Smooth muscle cell (in vitro differentiated cells): ENCODE data around the gene COL4A6. TPM values are rescaled to one million over a fixed set of nuclear protein-coding genes. Genes with fewer than 3 reads are reported as not detected.
A peak's percentile ranks its signal among the peaks of the same experiment; 100 is the strongest.

Source experiments
- DNase-seq: peaks from one replicate; lab custom pipeline; 2025; ENCODE audit not compliant: unreplicated experiment; lab: John Stamatoyannopoulos, UW
- H2AFZ ChIP-seq: fragments of 200-600 bp; sonication (generic); 2 replicates; pipeline ENCODE4 v1.6.0; 2016; ENCODE audit warnings: antibody characterized with exemption, low read depth, mild to moderate bottlenecking
- H3F3A ChIP-seq: fragments of 200-600 bp; sonication (generic); 2 replicates; pipeline ENCODE4 v1.6.0; 2017; ENCODE audit warnings: antibody characterized with exemption, low read depth
- H3K27ac ChIP-seq: fragments of 200-600 bp; sonication (generic); 2 replicates; pipeline ENCODE4 v1.5.1; 2016; ENCODE audit warnings: low read depth, mild to moderate bottlenecking
- H3K27me3 ChIP-seq: fragments of 200-600 bp; sonication (generic); 2 replicates; pipeline ENCODE4 v1.6.1; 2016; ENCODE audit warnings: low read depth, mild to moderate bottlenecking
- H3K36me3 ChIP-seq: fragments of 200-600 bp; sonication (generic); 2 replicates; pipeline ENCODE4 v1.5.1; 2016; ENCODE audit warnings: low read depth
- H3K4me1 ChIP-seq: fragments of 200-600 bp; sonication (generic); 2 replicates; pipeline ENCODE4 v1.5.1; 2016; ENCODE audit warnings: low read depth
- H3K4me2 ChIP-seq: fragments of 200-600 bp; sonication (generic); 2 replicates; pipeline ENCODE4 v1.6.0; 2016; ENCODE audit warnings: mild to moderate bottlenecking
- H3K4me3 ChIP-seq: fragments of 200-600 bp; sonication (generic); 2 replicates; pipeline ENCODE4 v1.5.1; 2016; ENCODE audit warnings: mild to moderate bottlenecking
- H3K79me2 ChIP-seq: fragments of 200-600 bp; sonication (generic); 2 replicates; pipeline ENCODE4 v1.6.0; 2016; ENCODE audit warnings: low read depth, mild to moderate bottlenecking
- H3K9ac ChIP-seq: fragments of 200-600 bp; sonication (generic); 2 replicates; pipeline ENCODE4 v1.6.0; 2016; ENCODE audit warnings: low read depth
- H3K9me3 ChIP-seq: fragments of 200-600 bp; sonication (generic); replicated peaks from 2 replicates; pipeline ENCODE4 v1.5.1; 2016; ENCODE audit warnings: low read depth
- H4K20me1 ChIP-seq: fragments of 200-600 bp; sonication (generic); 2 replicates; pipeline ENCODE4 v1.6.0; 2016; ENCODE audit warnings: low read depth
- CTCF ChIP-seq: fragments of 200-600 bp; sonication (generic); IDR thresholded peaks from 2 replicates; pipeline ENCODE4 v1.5.1; 2017; ENCODE audit warnings: borderline replicate concordance, mild to moderate bottlenecking, antibody characterized with exemption; ENCODE audit not compliant: insufficient read depth, poor library complexity, severe bottlenecking
- WGBS: methylation state at CpG from one replicate; pipeline ENCODE4 v1.1.7; 2016; ENCODE audit warnings: low lambda C conversion rate; 5-methylcytosine and 5-hydroxymethylcytosine counted together
- polyA plus RNA-seq: library from polyadenylated mRNA; unstranded; fragments of >200 nt; fragmentation: Nextera tagmentation; extraction: Ambion mirVana; gene quantifications from 2 replicates; pipeline ENCODE4 v1.2.1, GENCODE V29; 2016
- total RNA-seq: library from RNA; depleted of rRNA; stranded (reverse); fragments of >200 nt; gene quantifications from 2 replicates; pipeline ENCODE4 v1.2.3, GENCODE V29; 2014

The COL4A6 gene
- total and polyA plus RNA-seq, 2 experiments from 2014 or later = 10.2 to 15.1 TPM

DNA sequence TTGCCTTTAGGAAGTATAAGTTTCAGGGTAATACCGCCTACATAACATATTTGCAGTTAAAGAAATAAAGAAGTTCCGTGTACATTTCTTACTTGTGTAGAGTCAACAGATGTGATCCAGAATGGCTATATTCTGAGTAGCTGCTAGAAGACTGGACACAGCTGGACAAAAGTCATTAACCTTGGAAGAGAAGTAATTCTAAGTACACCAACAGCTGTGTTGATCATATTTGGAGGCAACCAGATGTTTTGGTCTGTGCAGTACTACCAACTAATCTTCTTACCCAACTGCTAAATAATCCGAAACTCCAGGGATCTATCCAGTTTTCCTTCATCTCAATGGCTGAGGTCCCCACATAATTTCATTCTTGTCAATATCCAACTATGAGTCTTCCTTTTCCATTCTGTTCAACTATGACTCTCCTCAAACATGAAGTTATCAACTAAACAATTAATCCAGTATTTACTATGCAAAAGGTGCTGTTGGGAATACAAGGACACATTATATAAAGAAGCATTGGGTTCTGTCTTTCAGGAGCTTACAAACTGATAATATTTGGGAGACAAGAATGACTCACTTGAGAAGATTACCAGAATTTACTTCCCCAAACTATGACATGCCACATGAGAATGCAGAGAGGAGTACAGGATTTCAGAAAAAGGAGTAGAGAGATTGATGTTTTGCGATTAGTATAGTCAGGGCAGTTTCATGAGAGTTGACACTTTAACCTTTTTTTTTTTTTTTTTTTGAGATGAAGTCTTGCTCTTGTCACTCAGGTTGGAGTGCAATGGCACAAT is 78.2 kb downstream of the COL4A6 start:
- H3K9me3 ChIP-seq = no peaks in the 10 kb centered on the region
- peak overlapping the region; percentile 68 for H3K27ac ChIP-seq
- H3K9ac ChIP-seq = no peak overlapping the region
- 63% methylated on average over 4 of the region's 4 CpGs for WGBS
- H3K4me3 ChIP-seq = no peak overlapping the region
- no peaks in the 10 kb centered on the region for H4K20me1 ChIP-seq
- peaks cover 10% of the 10 kb centered on the region for H3K4me1 ChIP-seq
- H3F3A ChIP-seq = no peaks in the 10 kb centered on the region
- H2AFZ ChIP-seq = no peak overlapping the region
- H3K4me2 ChIP-seq = peak overlapping the region; percentile 63
- no peak for TF ChIP-seq CTCF
- H3K27me3 ChIP-seq = no peaks in the 10 kb centered on the region
- no peaks in the 10 kb centered on the region for H3K79me2 ChIP-seq
- H3K36me3 ChIP-seq = no peaks in the 10 kb centered on the region
- DNase-seq = no peak

DNA sequence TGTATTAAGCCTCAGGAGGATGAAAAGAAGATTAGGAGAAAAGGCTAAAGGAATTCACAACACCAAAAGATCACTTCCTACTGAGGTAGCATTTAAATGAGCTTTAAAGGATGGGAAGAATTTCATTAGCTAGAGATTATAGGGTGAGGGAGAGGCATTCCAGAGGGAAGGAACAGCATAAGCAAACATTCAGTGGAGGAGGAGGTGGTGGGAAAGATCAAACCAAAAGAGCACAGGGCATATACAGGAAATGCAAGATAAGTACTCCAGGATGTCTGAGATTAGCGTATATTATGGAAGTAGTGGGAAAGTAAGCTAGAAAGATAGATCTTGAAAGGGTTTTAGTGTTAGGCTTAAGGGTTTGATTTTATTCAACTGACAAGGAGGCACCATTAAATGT is 84.8 kb downstream of the COL4A6 start:
- 30% methylated on average over 1 of the region's 1 CpG for WGBS
- Histone ChIP-seq H2AFZ (no peak overlapping the region), H4K20me1 (no peaks in the 10 kb centered on the region), H3K4me2 (no peak overlapping the region), H3K36me3 (no peaks in the 10 kb centered on the region), H3F3A (no peaks in the 10 kb centered on the region), H3K79me2 (no peaks in the 10 kb centered on the region), H3K27me3 (no peaks in the 10 kb centered on the region), H3K4me3 (no peak overlapping the region), H3K27ac (no peak overlapping the region), H3K9me3 (no peaks in the 10 kb centered on the region), H3K4me1 (peaks cover 20% of the 10 kb centered on the region), H3K9ac (no peak overlapping the region)
- TF ChIP-seq CTCF = no peak
- no peak for DNase-seq

- H3K9me3 ChIP-seq = no peaks in the 10 kb centered on the region
- no peak overlapping the region for H3K4me3 ChIP-seq
- WGBS = 71% methylated on average over 2 of the region's 2 CpGs
- H4K20me1 ChIP-seq = no peaks in the 10 kb centered on the region
- H3K9ac ChIP-seq = no peak overlapping the region
- H3K27ac ChIP-seq = no peak overlapping the region
- no peak overlapping the region for H3K4me2 ChIP-seq
- DNase-seq = no peak
- TF ChIP-seq CTCF = no peak
- H3K79me2 ChIP-seq = no peaks in the 10 kb centered on the region
- H3F3A ChIP-seq = no peaks in the 10 kb centered on the region
- H3K27me3 ChIP-seq = no peaks in the 10 kb centered on the region
- H2AFZ ChIP-seq = no peak overlapping the region
- H3K36me3 ChIP-seq = no peaks in the 10 kb centered on the region
- peaks cover 19% of the 10 kb centered on the region for H3K4me1 ChIP-seq
Observed at GRCh38 chrX:108349210-108349609, 89.0 kb downstream of the COL4A6 start.

DNA sequence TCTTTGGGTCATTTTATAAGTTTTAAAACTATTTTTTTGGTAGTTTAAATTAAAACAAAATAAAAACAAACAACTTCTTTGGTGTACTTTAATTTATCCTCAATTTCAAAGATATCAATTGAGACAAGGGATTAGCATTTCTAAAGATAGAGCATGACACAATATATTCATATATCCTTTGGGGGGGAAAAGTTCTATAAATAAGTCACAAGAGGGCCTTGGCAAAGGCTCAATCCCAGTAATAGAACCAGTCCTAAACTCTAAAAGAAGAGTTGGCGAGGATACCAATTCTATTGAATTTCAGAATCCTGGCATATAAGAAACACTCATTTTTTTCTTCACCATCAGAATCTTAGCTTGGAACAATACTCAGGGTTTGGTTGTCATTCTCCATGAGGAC is 89.7 kb downstream of the COL4A6 start:
- 91% methylated on average over 1 of the region's 1 CpG for WGBS
- Histone ChIP-seq H3K27ac (no peak overlapping the region), H3K27me3 (no peaks in the 10 kb centered on the region), H3K9ac (no peak overlapping the region), H3F3A (no peaks in the 10 kb centered on the region), H3K4me3 (no peak overlapping the region), H3K9me3 (no peaks in the 10 kb centered on the region), H4K20me1 (no peaks in the 10 kb centered on the region), H3K79me2 (no peaks in the 10 kb centered on the region), H3K36me3 (no peaks in the 10 kb centered on the region), H2AFZ (no peak overlapping the region), H3K4me2 (no peak overlapping the region), H3K4me1 (peaks cover 20% of the 10 kb centered on the region)
- no peak for DNase-seq
- TF ChIP-seq CTCF = no peak
